ENCODE results near the gene MAGEA4. TPM values are rescaled to one million over a fixed set of nuclear protein-coding genes. Genes with fewer than 3 reads are reported as not detected.
A peak's percentile ranks its signal among the peaks of the same experiment; 100 is the strongest.

MAGEA4 gene
- total and polyA plus RNA-seq, 2 donors from 2014 or later = not detected

DNA sequence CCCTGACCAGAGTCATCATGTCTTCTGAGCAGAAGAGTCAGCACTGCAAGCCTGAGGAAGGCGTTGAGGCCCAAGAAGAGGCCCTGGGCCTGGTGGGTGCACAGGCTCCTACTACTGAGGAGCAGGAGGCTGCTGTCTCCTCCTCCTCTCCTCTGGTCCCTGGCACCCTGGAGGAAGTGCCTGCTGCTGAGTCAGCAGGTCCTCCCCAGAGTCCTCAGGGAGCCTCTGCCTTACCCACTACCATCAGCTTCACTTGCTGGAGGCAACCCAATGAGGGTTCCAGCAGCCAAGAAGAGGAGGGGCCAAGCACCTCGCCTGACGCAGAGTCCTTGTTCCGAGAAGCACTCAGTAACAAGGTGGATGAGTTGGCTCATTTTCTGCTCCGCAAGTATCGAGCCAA, 11.0 kb downstream of the MAGEA4 start:
- no peak for TF ChIP-seq CTCF (IDR thresholded peaks at IDR 0.05; ENCODE audit: borderline replicate concordance, extremely low read depth, insufficient read depth)
- intact Hi-C loops (cut with DNase I) = no loop called here
- no peak for FAIRE-seq
- H3K9ac ChIP-seq (ENCODE audit: low read length in 3 of 3) = no peak overlapping the region
- no peak for DNase-seq
- no peak overlapping the region for H3K4me3 ChIP-seq (ENCODE audit: low read length in 3 of 3)
- no peaks in the 10 kb centered on the region for H3K27me3 ChIP-seq (ENCODE audit: control insufficient read depth, insufficient read depth, low read length)
- no peaks in the 10 kb centered on the region for H3K36me3 ChIP-seq (ENCODE audit: control insufficient read depth in 2 of 3, insufficient read depth in 3 of 3, low read length in 3 of 3)
- H3K27ac ChIP-seq (ENCODE audit: low read depth in 2 of 2, low read length in 2 of 2) = no peak overlapping the region
- H3K4me1 ChIP-seq (ENCODE audit: control insufficient read depth in 2 of 3, insufficient read depth in 2 of 3, low read depth in 1 of 3, low read length in 3 of 3) = no peaks in the 10 kb centered on the region
- H3K9me3 ChIP-seq (ENCODE audit: control insufficient read depth in 2 of 3, insufficient read depth in 1 of 3, low read length in 3 of 3) = no peaks in the 10 kb centered on the region

DNA sequence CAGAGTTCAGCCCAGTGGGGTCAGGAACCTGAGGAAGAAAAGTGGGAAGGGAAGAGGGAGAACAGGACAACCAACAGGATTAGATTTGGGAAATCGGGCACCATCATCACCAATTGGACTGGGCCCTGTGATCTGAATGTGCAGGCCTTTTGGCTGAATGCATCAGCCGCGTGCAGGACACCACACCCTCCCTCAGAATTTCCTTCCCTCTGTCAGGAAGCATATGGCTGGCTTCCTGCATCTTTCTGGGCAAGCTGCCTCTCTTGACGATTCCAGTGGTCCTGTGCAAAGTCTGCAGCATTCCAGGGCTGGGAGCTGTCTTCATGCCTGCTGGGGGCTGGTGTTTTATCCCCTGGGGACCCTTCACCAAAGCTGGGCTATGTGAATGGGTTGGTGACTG, 16.4 kb downstream of the MAGEA4 start:
- Histone ChIP-seq H3K27ac (ENCODE audit: low read depth in 2 of 2, low read length in 2 of 2) (no peak overlapping the region), H3K36me3 (ENCODE audit: control insufficient read depth in 2 of 3, insufficient read depth in 3 of 3, low read length in 3 of 3) (no peaks in the 10 kb centered on the region), H3K9ac (ENCODE audit: low read length in 3 of 3) (no peak overlapping the region), H3K4me3 (ENCODE audit: low read length in 3 of 3) (no peak overlapping the region), H3K4me1 (ENCODE audit: control insufficient read depth in 2 of 3, insufficient read depth in 2 of 3, low read depth in 1 of 3, low read length in 3 of 3) (no peaks in the 10 kb centered on the region), H3K9me3 (ENCODE audit: control insufficient read depth in 2 of 3, insufficient read depth in 1 of 3, low read length in 3 of 3) (no peaks in the 10 kb centered on the region), H3K27me3 (ENCODE audit: control insufficient read depth, insufficient read depth, low read length) (no peaks in the 10 kb centered on the region)
- FAIRE-seq = no peak
- no peak for TF ChIP-seq CTCF (IDR thresholded peaks at IDR 0.05; ENCODE audit: borderline replicate concordance, extremely low read depth, insufficient read depth)
- intact Hi-C loops (cut with DNase I) = no loop called here
- DNase-seq = no peak

DNA sequence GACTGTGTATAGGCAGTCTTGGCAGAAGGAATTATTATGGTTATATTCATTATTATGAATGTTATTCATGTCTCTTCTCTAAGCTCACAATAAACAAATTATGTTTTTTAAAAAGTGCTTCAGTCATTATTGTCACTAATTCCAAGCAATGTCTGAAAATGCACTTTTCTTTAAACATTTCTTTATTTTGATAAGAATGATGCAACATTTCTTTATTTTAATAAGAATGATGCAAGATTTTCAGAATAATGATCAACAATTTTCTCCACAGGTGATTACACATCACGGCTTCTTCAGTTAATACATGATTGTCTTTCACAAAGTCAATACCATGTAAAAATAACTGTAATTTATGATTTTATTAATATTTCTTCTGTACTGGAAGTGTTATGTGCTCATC, 22.7 kb downstream of the MAGEA4 start:
- Histone ChIP-seq H3K9me3 (ENCODE audit: control insufficient read depth in 2 of 3, insufficient read depth in 1 of 3, low read length in 3 of 3) (no peaks in the 10 kb centered on the region), H3K4me1 (ENCODE audit: control insufficient read depth in 2 of 3, insufficient read depth in 2 of 3, low read depth in 1 of 3, low read length in 3 of 3) (no peaks in the 10 kb centered on the region), H3K4me3 (ENCODE audit: low read length in 3 of 3) (no peak overlapping the region), H3K27ac (ENCODE audit: low read depth in 2 of 2, low read length in 2 of 2) (no peak overlapping the region), H3K27me3 (ENCODE audit: control insufficient read depth, insufficient read depth, low read length) (no peaks in the 10 kb centered on the region), H3K9ac (ENCODE audit: low read length in 3 of 3) (no peak overlapping the region), H3K36me3 (ENCODE audit: control insufficient read depth in 2 of 3, insufficient read depth in 3 of 3, low read length in 3 of 3) (no peaks in the 10 kb centered on the region)
- peak; percentile 8 for FAIRE-seq
- no peak for DNase-seq
- intact Hi-C loops (cut with DNase I) = no loop called here
- no peak for TF ChIP-seq CTCF (IDR thresholded peaks at IDR 0.05; ENCODE audit: borderline replicate concordance, extremely low read depth, insufficient read depth)

- Histone ChIP-seq H3K9me3 (ENCODE audit: control insufficient read depth in 2 of 3, insufficient read depth in 1 of 3, low read length in 3 of 3) (no peaks in the 10 kb centered on the region), H3K4me1 (ENCODE audit: control insufficient read depth in 2 of 3, insufficient read depth in 2 of 3, low read depth in 1 of 3, low read length in 3 of 3) (no peaks in the 10 kb centered on the region), H3K27me3 (ENCODE audit: control insufficient read depth, insufficient read depth, low read length) (no peaks in the 10 kb centered on the region), H3K27ac (ENCODE audit: low read depth in 2 of 2, low read length in 2 of 2) (no peak overlapping the region), H3K4me3 (ENCODE audit: low read length in 3 of 3) (no peak overlapping the region), H3K36me3 (ENCODE audit: control insufficient read depth in 2 of 3, insufficient read depth in 3 of 3, low read length in 3 of 3) (no peaks in the 10 kb centered on the region), H3K9ac (ENCODE audit: low read length in 3 of 3) (no peak overlapping the region)
- DNase-seq = no peak
- intact Hi-C loops (cut with DNase I) = no loop called here
- no peak for FAIRE-seq
- TF ChIP-seq CTCF (IDR thresholded peaks at IDR 0.05; ENCODE audit: borderline replicate concordance, extremely low read depth, insufficient read depth) = no peak
Measured at GRCh38 chrX:151938172-151938571, 25.5 kb downstream of the MAGEA4 start.
